Stimulated activated CD8-positive, alpha-beta memory T cell treated with anti-CD3 and anti-CD28 coated beads, Interleukin-15, amount 100 ng/mL, for 48 hours (primary cell): ENCODE data around the gene COL8A2.
"Not testable (repeated sequence)": the region's sequence is repeated elsewhere in the genome, so short reads cannot be mapped to it uniquely, and the experiment has no call there.

ENCODE experiments used
- DNase-seq, 2 donors: peaks; one replicate each; pipeline ENCODE4 v3.0.0-alpha.2; 2020; ENCODE audit warnings: low read depth in 2 of 2

The COL8A2 gene

DNA sequence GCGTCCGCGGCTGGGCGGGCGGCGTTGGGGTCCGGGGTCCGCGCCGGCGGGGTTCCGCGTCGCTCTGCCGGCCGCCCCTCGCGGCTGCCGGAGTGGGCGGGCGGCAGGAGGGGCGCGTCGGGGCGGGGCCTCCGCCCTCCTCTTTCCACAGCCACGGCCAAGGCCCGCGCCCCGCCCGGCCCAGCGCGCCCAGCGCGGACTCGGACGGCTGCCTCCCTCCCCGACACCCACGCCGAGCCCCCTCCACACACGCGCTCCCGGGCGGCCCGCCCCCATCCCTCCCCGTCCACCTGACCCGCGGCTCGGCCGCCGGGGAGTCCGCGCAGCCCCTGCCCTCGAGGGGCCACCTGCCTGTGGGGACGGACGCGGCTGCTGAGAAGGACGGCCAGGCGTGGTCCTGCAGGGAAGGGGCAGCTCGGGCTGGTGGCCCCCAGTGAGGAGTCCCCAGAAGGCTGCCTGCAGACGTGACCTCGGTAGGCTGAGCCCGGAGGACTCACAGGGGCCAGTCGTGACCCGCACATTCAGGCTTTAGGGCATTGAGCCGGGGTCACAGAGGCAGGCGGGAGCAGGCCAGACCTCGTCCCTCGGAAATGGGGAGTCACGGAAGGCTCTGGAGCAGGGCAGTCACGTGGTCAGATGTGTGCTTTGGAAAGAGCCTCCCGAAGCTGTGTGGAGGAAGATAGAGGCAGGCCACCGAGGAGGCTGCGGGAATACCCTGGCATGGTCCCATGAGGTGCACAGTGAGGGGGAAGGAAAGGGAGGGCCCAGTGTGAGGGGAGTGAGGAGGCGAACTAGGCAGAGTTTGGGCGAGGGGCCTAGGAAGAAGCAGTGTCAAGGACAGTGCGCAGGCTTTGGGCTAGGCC lies at the start of gene COL8A2:
COL8A2 (minus strand) TSS at position 94 of the 863 bp plus-strand sequence. CDS start 24,980 bp downstream, outside the sequence.
- no peak for DNase-seq

DNA sequence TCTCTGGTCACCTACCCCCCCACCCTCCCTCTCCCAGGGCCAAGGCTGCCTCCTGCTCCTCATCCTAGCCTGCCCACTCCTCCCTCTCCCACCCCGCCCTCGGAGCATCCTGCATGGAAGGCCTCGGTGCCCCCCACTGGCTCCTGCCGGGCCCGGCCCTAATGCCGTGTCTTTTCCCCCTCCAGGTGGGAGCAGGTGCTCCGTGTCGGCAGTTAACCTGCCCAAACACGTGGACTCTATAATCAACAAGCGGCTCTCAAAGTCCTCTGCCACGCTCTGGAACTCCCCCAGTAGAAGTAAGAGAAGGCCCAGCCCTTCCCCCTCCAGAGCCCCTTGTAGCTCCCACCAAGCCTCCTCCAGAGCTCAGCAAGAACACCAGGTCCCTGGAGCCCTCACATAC lies 49.7 kb upstream of the COL8A2 start:
- DNase-seq = no peak

GRCh38 chr1:36172983-36173382 lies 48.0 kb upstream of the COL8A2 start:
- DNase-seq = no peak

GRCh38 chr1:36172017-36172747 lies 47.2 kb upstream of the COL8A2 start:
- DNase-seq = no peak

DNA sequence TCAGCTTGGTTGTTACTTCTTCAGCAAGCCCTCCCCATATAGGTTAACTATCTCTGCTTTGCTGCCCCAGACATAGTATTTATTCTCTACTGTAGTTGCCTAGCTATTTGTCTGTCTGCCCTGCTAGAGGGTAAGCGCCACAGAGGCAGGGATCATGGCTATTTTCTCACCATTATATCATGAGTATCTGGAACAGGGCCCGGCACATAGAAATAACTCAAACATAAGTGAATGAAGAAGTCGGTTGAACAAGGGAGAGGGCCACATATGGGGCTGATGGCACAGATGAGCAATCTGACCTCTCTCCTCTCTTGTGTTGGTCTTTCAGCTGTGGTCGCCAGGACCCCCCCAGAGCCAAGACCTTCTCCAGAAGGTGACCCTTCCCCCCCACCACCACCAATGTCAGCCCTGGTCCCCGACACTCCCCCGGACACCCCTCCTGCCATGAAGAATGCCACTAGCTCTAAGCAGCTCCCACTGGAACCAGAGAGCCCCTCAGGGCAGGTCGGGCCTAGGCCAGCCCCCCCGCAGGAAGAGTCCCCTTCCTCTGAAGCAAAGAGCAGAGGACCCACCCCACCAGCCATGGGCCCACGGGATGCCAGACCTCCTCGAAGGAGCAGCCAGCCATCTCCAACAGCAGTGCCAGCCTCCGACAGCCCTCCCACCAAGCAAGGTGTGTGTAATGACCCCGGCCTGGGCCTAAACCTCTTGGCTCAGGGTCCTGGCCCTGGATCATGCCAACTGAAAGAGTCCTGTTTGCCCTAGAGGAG lies 45.8 kb upstream of the COL8A2 start:
- DNase-seq = no peak

DNA sequence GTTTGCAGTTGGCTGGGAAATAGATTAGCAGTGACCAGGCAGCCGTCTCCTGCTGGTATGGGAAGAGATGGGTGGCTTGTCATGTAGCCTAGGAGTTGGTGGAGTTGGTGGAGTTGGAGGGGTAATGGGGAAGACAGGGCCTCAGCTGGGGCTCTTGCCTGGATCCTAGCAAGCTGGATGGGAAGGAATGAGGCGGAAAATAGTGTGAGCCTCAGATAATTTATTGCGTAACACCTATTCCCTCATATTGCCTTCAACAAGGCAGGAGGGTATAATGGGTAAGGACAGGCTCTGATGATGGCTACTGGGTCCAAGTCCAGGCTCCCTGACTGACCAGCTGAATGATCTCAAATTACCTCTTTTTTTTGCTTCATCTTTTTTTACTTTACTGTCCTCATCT lies 43.5 kb upstream of the COL8A2 start:
- DNase-seq = no peak

DNA sequence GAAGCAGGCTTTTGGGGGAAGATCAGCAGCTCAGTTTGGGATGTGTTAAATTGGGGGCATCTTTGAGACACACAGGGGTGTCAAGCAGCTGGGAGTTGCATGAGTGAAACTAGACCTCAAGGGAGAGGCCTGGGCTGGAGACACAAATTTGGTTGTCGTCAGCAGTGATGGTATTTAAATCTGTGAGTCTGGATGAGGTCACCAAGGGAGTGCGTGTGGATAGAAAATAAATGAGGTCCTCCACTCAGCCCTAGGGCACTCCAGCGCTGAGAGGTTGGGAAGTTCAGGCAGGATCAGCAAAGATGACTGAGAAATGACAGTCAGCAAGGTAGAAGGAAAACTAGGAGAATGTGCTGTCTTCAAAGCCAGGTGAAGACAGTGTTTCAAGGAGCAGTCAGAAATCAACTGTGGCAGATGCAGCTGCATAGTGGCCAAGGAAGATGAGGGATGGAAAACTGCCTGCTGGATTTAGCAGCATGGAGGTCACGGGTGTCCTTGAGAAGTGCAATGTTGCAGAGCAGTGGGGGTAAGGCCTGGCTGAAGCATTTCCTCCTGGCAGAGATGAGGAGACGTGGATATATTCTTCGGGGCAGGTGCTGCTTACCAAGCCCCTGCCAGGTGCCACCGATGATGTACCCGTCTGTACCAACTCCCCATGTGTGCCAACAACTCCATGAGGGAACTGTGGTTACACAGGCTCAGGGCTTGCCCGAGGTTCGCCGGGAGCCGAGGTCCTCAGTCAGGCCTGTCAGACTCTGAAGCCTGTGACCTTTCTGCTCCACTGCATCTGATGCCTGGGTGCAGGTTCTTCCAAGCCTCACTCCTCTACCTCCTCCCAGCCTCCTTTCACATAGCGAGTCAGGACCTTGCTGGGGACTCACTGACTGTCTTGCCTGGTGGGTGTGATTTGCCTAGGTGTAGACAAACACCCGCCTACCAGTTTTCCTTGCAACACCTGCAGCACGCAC lies 42.2 kb upstream of the COL8A2 start:
- no peak for DNase-seq

DNA sequence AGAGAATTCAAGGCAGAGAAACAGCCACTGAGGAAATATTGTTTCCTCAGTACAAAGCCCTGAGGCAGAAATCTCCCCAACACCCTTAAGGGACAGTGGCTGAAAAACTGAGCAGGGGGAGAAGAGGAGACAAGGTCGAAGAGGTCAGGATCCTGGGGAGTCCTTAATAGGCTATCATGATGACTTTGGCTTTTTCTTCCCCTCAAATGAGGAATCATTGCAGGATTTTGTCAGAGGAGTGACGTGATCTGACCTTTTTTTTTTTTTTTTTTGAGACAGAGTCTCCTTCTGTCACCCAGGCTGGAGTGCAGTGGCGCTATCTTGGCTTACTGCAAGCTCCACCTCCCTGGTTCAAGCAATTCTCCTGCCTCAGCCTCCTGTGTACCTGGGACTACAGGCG lies 41.1 kb upstream of the COL8A2 start:
- DNase-seq = no peak

DNA sequence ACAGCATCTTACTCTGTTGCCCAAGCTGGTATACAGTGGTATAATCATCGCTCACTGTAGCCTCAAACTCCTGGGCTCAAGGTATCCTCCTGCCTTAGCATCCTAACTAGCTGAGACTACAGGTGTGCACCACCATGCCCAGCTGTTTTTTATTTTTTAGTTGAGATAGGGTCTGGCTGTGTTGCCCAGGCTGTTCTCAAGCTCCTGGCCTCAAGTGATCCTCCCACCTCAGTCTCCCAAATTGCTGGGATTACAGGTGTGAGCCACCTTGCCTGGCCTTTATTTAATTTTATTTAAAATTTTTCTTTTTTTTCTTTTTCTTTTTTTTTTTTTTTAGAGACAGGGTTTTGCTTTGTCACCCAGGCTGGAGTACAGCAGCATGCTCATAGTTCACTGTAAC lies 40.1 kb upstream of the COL8A2 start:
- no peak for DNase-seq

- no peak for DNase-seq
Measured at GRCh38 chr1:36164361-36164760, 39.3 kb upstream of the COL8A2 start.

GRCh38 chr1:36163426-36163825 lies 38.4 kb upstream of the COL8A2 start:
- no peak for DNase-seq

DNA sequence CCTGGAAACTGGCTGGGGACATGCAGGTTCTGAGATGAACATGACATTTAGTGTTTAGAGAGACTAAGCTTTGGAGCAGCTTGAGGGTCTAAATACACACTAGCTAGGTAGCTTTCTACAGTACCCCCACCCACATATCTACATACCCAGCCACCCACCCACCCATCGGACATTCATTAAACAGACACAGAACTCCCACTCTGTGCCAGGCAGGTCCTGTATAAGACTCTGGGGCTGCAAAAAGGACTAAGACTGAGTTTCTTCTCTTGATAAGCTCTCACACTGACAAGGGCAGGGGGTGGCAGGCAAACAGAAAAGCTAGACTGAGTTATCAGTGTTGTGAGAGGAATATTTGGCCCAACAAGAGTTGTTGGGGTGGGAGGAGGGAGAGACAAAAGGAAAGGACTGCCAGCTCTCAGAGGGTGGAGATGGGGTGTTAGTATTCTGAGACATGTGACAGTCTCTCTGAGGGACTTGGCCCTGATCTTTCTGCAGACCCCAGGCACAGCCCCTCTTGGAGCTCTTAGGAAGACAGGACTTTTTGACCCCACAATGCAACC lies 37.7 kb upstream of the COL8A2 start:
- DNase-seq = no peak

GRCh38 chr1:36161641-36162531 lies 36.9 kb upstream of the COL8A2 start:
- peak in 1 of 2 donors; percentile 32 for DNase-seq

GRCh38 chr1:36160949-36161485 lies 36.0 kb upstream of the COL8A2 start:
- peak; percentile 68 to 69 for DNase-seq

- DNase-seq = no peak
Measured at GRCh38 chr1:36160388-36160948, 35.4 kb upstream of the COL8A2 start.

GRCh38 chr1:36159614-36160387 lies 34.8 kb upstream of the COL8A2 start:
- no peak for DNase-seq

DNA sequence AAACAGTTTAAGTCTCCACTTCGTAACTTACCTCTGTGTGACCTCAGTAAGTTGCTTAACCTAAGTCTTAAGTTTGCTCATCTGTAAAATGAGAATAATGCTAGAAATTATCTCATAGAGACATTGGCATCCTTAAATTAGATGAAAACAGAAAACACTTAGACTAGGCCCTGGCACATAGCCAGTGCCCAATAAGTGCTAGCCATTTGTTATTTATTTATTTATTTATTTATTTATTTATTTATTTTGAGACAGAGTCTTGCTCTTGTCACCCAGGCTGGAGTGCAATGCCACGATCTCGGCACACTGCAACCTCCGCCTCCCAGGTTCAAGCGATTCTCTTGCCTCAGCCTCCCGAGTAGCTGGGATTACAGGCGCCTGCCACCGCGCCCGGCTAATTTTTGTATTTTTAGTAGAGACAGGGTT lies 33.8 kb upstream of the COL8A2 start:
- DNase-seq = not testable (repeated sequence)
